H9 (cell line): ENCODE data around the gene CFAP100. TPM values are rescaled to one million over a fixed set of nuclear protein-coding genes. Genes with fewer than 3 reads are reported as not detected.

Experiments
- DNase-seq: peaks from one replicate; pipeline ENCODE4 v3.0.0-alpha.2; 2017
- H2AFZ ChIP-seq: one replicate; pipeline ENCODE4 v1.6.1; 2013; ENCODE audit warnings: mild to moderate bottlenecking, low read length, control low read depth, moderate library complexity
- H2AK5ac ChIP-seq: 2 replicates; pipeline ENCODE4 v1.6.1; 2013; ENCODE audit warnings: low read length, control low read depth, mixed read lengths; ENCODE audit not compliant: insufficient read length
- H2BK120ac ChIP-seq: one replicate; pipeline ENCODE4 v1.6.1; 2013; ENCODE audit warnings: low read depth, mild to moderate bottlenecking, low read length, control low read depth, inconsistent platforms; ENCODE audit not compliant: poor library complexity, severe bottlenecking
- H2BK12ac ChIP-seq: 2 replicates; pipeline ENCODE4 v1.6.1; 2013; ENCODE audit warnings: low read length, control low read depth, mixed read lengths, low read depth; ENCODE audit not compliant: insufficient read length
- H2BK15ac ChIP-seq: 2 replicates; pipeline ENCODE4 v1.6.1; 2013; ENCODE audit warnings: low read depth, low read length, control low read depth
- H2BK20ac ChIP-seq: one replicate; pipeline ENCODE4 v1.6.1; 2013; ENCODE audit warnings: low read depth, mild to moderate bottlenecking, low read length, control low read depth, inconsistent platforms; ENCODE audit not compliant: poor library complexity, severe bottlenecking
- H2BK5ac ChIP-seq: 2 replicates; pipeline ENCODE4 v1.6.1; 2013; ENCODE audit warnings: low read length, control low read depth, mixed read lengths; ENCODE audit not compliant: insufficient read length
- H3K14ac ChIP-seq: 2 replicates; pipeline ENCODE4 v1.6.1; 2013; ENCODE audit warnings: low read length, control low read depth; ENCODE audit not compliant: insufficient read depth
- H3K18ac ChIP-seq: 2 replicates; pipeline ENCODE4 v1.6.1; 2013; ENCODE audit warnings: low read depth, mild to moderate bottlenecking, mixed read lengths, low read length, control low read depth; ENCODE audit not compliant: insufficient read length
- H3K23ac ChIP-seq: 2 replicates; pipeline ENCODE4 v1.6.1; 2013; ENCODE audit warnings: low read length, control low read depth, mixed read lengths, low read depth; ENCODE audit not compliant: insufficient read length
- H3K23me2 ChIP-seq: 2 replicates; pipeline ENCODE4 v1.6.1; 2013; ENCODE audit warnings: low read depth, mild to moderate bottlenecking, mixed read lengths, low read length, control low read depth; ENCODE audit not compliant: insufficient read length, poor library complexity, severe bottlenecking
- H3K27ac ChIP-seq: 2 replicates; pipeline ENCODE4 v1.5.1; 2013; ENCODE audit warnings: low read length, control low read depth, mixed read lengths, low read depth; ENCODE audit not compliant: insufficient read length
- H3K27me3 ChIP-seq: 2 replicates; pipeline ENCODE4 v1.6.1; 2013; ENCODE audit warnings: low read length, control low read depth, inconsistent platforms; ENCODE audit not compliant: insufficient read depth
- H3K4ac ChIP-seq: 2 replicates; pipeline ENCODE4 v1.6.1; 2013; ENCODE audit warnings: low read depth, mild to moderate bottlenecking, control low read depth, inconsistent platforms, low read length, moderate library complexity
- H3K4me1 ChIP-seq: 2 replicates; pipeline ENCODE4 v1.6.1; 2013; ENCODE audit warnings: low read length, control low read depth, inconsistent platforms; ENCODE audit not compliant: insufficient read depth
- H3K4me2 ChIP-seq: 2 replicates; pipeline ENCODE4 v1.6.1; 2013; ENCODE audit warnings: low read length, control low read depth, mixed read lengths; ENCODE audit not compliant: insufficient read length, insufficient read depth
- H3K56ac ChIP-seq: 2 replicates; pipeline ENCODE4 v1.6.1; 2013; ENCODE audit warnings: low read depth, mild to moderate bottlenecking, mixed read lengths, low read length, control low read depth; ENCODE audit not compliant: insufficient read length
- H3K79me1 ChIP-seq: 2 replicates; pipeline ENCODE4 v1.6.1; 2013; ENCODE audit warnings: low read depth, mild to moderate bottlenecking, moderate library complexity, low read length, control low read depth, inconsistent platforms; ENCODE audit not compliant: insufficient read depth, poor library complexity, severe bottlenecking
- H3K79me2 ChIP-seq: 2 replicates; pipeline ENCODE4 v1.6.1; 2013; ENCODE audit warnings: low read length, control low read depth, inconsistent platforms; ENCODE audit not compliant: insufficient read depth
- H3K9ac ChIP-seq: 2 replicates; pipeline ENCODE4 v1.6.1; 2013; ENCODE audit warnings: low read length, control low read depth, mixed read lengths; ENCODE audit not compliant: insufficient read length; ENCODE audit errors: extremely low read depth
- H3K9me3 ChIP-seq: one replicate; pipeline ENCODE4 v1.6.1; 2013; ENCODE audit warnings: low read depth, low read length, inconsistent platforms; ENCODE audit not compliant: control insufficient read depth
- H3T11ph ChIP-seq: one replicate; pipeline ENCODE4 v1.6.1; 2013; ENCODE audit warnings: mild to moderate bottlenecking, low read length, control low read depth, inconsistent platforms
- H4K20me1 ChIP-seq: one replicate; pipeline ENCODE4 v1.6.1; 2013; ENCODE audit not compliant: control insufficient read depth, insufficient read length, insufficient read depth
- H4K5ac ChIP-seq: 2 replicates; pipeline ENCODE4 v1.6.1; 2013; ENCODE audit warnings: low read depth, mild to moderate bottlenecking, mixed read lengths, low read length, control low read depth; ENCODE audit not compliant: insufficient read length
- H4K8ac ChIP-seq: replicated peaks from 2 replicates; pipeline ENCODE4 v1.6.1; 2013; ENCODE audit warnings: low read length, control low read depth, mixed read lengths, low read depth; ENCODE audit not compliant: insufficient read length
- H4K91ac ChIP-seq: 2 replicates; pipeline ENCODE4 v1.6.1; 2013; ENCODE audit warnings: low read depth, mild to moderate bottlenecking, moderate library complexity, mixed read lengths, low read length, control low read depth; ENCODE audit not compliant: insufficient read length
- H3K27ac Mint-ChIP-seq, 3 experiments: 2 replicates in 2 of 3; 3 replicates in 1 of 3; pipeline ENCODE4 v1.8.0; 2020 to 2021; ENCODE audit warnings: mixed read lengths in 3 of 3, mild to moderate bottlenecking in 1 of 3, moderate library complexity in 1 of 3
- H3K27me3 Mint-ChIP-seq: 2 replicates; pipeline ENCODE4 v1.8.0; 2021; ENCODE audit warnings: low read depth, mild to moderate bottlenecking, moderate library complexity, mixed read lengths
- H3K36me3 Mint-ChIP-seq, 3 experiments: 2 replicates in 2 of 3; 3 replicates in 1 of 3; pipeline ENCODE4 v1.8.0; 2020 to 2021; ENCODE audit warnings: low read depth in 3 of 3, mixed read lengths in 3 of 3; ENCODE audit not compliant: insufficient read depth in 1 of 3
- H3K4me1 Mint-ChIP-seq, 2 experiments: 2 replicates each; pipeline ENCODE4 v1.8.0; 2020; ENCODE audit warnings: mixed read lengths in 2 of 2
- H3K4me3 Mint-ChIP-seq, 2 experiments: 2 replicates in 1 of 2; 3 replicates in 1 of 2; pipeline ENCODE4 v1.8.0; 2020 to 2021; ENCODE audit warnings: mild to moderate bottlenecking in 2 of 2, mixed read lengths in 2 of 2, moderate library complexity in 1 of 2
- H3K9me3 Mint-ChIP-seq, 2 experiments: 2 replicates in 1 of 2; 3 replicates in 1 of 2; pipeline ENCODE4 v1.8.0; 2020; ENCODE audit warnings: mild to moderate bottlenecking in 2 of 2, mixed read lengths in 2 of 2, moderate library complexity in 1 of 2
- WGBS: extraction: QIAGEN DNeasy Blood & Tissue Kit; methylation state at CpG from one replicate; pipeline ENCODE4 v1.1.7; 2013; ENCODE audit warnings: missing lambda C conversion rate, low lambda C conversion rate, mixed read lengths; ENCODE audit not compliant: insufficient read length; ENCODE audit errors: extremely low coverage; 5-methylcytosine and 5-hydroxymethylcytosine counted together
- total RNA-seq: library from RNA; stranded (reverse); gene quantifications from 2 replicates; pipeline ENCODE4 v1.2.1, GENCODE V29; 2021
- TF ChIP-seq, protein P1 (sequence below): fragments of 200-600 bp; sonication (generic); conservative IDR thresholded peaks from 3 replicates; pipeline ENCODE4 v1.8.0; 2021; ENCODE audit warnings: antibody characterized with exemption, mild to moderate bottlenecking

The CFAP100 gene
- total RNA-seq, 1 experiment from 2014 or later: 0.44 TPM

DNA sequence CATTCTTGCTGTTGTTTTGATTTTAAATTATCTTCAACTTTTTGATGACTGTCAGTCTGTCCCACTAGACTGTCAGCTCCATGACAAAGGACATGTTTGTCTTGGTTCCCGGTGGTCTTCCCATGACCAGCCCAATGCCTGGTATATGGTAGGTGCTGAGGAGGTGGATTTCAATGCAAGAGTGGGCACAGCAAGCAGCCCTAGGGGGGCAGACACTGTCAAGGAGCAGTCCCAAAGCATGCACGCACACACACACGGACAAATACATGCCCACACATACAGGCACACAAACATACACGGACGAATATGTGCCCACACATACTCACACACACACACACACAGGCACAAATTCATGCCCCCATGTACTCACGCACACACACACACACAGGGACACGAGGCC is 49.5 kb upstream of the CFAP100 start:
- Histone ChIP-seq H3K9ac (no peak overlapping the region), H4K91ac (no peak overlapping the region), H3K23me2 (no peaks in the 10 kb centered on the region), H3K23ac (no peak overlapping the region), H4K8ac (no peak overlapping the region), H3K18ac (no peak overlapping the region), H2AFZ (no peak overlapping the region), H3K79me2 (no peaks in the 10 kb centered on the region), H2BK5ac (no peak overlapping the region), H3T11ph (no peak overlapping the region), H3K27me3 (no peaks in the 10 kb centered on the region), H2BK20ac (no peak overlapping the region), H2AK5ac (no peak overlapping the region), H3K4ac (no peak overlapping the region), H4K20me1 (no peaks in the 10 kb centered on the region), H3K14ac (no peak overlapping the region), H2BK12ac (no peak overlapping the region), H3K4me2 (no peak overlapping the region), H2BK120ac (no peak overlapping the region), H3K79me1 (no peaks in the 10 kb centered on the region), H3K56ac (no peak overlapping the region), H4K5ac (no peak overlapping the region), H3K4me1 (no peaks in the 10 kb centered on the region), H3K9me3 (no peaks in the 10 kb centered on the region), H3K27ac (no peak overlapping the region), H2BK15ac (no peak overlapping the region)
- peaks cover 6 to 11% of the 10 kb centered on the region in 2 experiments for H3K4me1 Mint-ChIP-seq
- H3K4me3 Mint-ChIP-seq: no peak overlapping the region; a peak in 1 of 5 replicates
- DNase-seq: no peak
- TF ChIP-seq, protein P1, sequence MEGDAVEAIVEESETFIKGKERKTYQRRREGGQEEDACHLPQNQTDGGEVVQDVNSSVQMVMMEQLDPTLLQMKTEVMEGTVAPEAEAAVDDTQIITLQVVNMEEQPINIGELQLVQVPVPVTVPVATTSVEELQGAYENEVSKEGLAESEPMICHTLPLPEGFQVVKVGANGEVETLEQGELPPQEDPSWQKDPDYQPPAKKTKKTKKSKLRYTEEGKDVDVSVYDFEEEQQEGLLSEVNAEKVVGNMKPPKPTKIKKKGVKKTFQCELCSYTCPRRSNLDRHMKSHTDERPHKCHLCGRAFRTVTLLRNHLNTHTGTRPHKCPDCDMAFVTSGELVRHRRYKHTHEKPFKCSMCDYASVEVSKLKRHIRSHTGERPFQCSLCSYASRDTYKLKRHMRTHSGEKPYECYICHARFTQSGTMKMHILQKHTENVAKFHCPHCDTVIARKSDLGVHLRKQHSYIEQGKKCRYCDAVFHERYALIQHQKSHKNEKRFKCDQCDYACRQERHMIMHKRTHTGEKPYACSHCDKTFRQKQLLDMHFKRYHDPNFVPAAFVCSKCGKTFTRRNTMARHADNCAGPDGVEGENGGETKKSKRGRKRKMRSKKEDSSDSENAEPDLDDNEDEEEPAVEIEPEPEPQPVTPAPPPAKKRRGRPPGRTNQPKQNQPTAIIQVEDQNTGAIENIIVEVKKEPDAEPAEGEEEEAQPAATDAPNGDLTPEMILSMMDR: no peak
- peak overlapping the region in 1 of 3 experiments; percentile 40; a peak in 1 of 7 replicates for H3K27ac Mint-ChIP-seq
- no CpG with 5 or more reads among the region's 7 CpGs for WGBS
- no peaks in the 10 kb centered on the region; the same call in 1 of the 2 replicates for H3K27me3 Mint-ChIP-seq
- peaks cover 0 to 9% (median 5%) of the 10 kb centered on the region in 3 experiments; a peak in 5 of 7 replicates for H3K36me3 Mint-ChIP-seq
- no peaks in the 10 kb centered on the region for H3K9me3 Mint-ChIP-seq
